Activated B cell treated with CpG ODN at 0.5 μM for 24 hours (primary cell): ENCODE measurements around the gene RNF123. TPM values are rescaled to one million over a fixed set of nuclear protein-coding genes. Genes with fewer than 3 reads are reported as not detected.

Experiments
- ATAC-seq: fragments of 200-7000 bp; cut with Tn5 transposase; one replicate; pipeline ENCODE4 v1.10.0; 2021; ENCODE audit warnings: low read depth, mild to moderate bottlenecking, moderate library complexity
- CTCF ChIA-PET: fragments of 350-600 bp; sonication (Branson Sonifier 250); formaldehyde crosslinking; loops from one replicate; lab custom pipeline; 2021; ENCODE audit warnings: antibody characterized with exemption; lab: Charles Lee
- POLR2A ChIA-PET: fragments of 350-600 bp; sonication (Branson Sonifier 250); formaldehyde crosslinking; loops from one replicate; lab custom pipeline; 2021; ENCODE audit warnings: antibody characterized with exemption; lab: Charles Lee
- DNase-seq: peaks from one replicate; pipeline ENCODE4 v3.0.0; 2022
- H3K27ac Mint-ChIP-seq: one replicate; pipeline ENCODE4 v1.8.0; 2020; ENCODE audit warnings: mixed read lengths
- H3K27me3 Mint-ChIP-seq: one replicate; pipeline ENCODE4 v1.8.0; 2021; ENCODE audit warnings: mixed read lengths
- H3K36me3 Mint-ChIP-seq: one replicate; pipeline ENCODE4 v1.8.0; 2021; ENCODE audit warnings: low read depth, mixed read lengths
- H3K4me1 Mint-ChIP-seq: one replicate; pipeline ENCODE4 v1.8.0; 2021; ENCODE audit warnings: mixed read lengths
- H3K4me3 Mint-ChIP-seq: one replicate; pipeline ENCODE4 v1.8.0; 2020; ENCODE audit warnings: mild to moderate bottlenecking, mixed read lengths
- H3K9me3 Mint-ChIP-seq: one replicate; pipeline ENCODE4 v1.8.0; 2020; ENCODE audit warnings: mixed read lengths
- CTCF ChIP-seq: fragments of 200-600 bp; IDR thresholded peaks from one replicate; pipeline ENCODE4 v1.8.0; 2022; ENCODE audit warnings: antibody characterized with exemption, mild to moderate bottlenecking
- intact Hi-C: fragments of 100-400 bp; cut with micrococcal nuclease; formaldehyde crosslinking; loops from one replicate; pipeline ENCODE4 v1.15.1; 2024
- total RNA-seq: library from RNA; stranded (reverse); gene quantifications from 2 replicates; pipeline ENCODE4 v1.2.3, GENCODE V29; 2022

RNF123 gene
- total RNA-seq, 1 donor from 2014 or later = 51.4 TPM

- POLR2A ChIA-PET = no interaction called here
- H3K27me3 Mint-ChIP-seq = no peaks in the 10 kb centered on the region
- H3K27ac Mint-ChIP-seq = no peak overlapping the region
- no peaks in the 10 kb centered on the region for H3K9me3 Mint-ChIP-seq
- TF ChIP-seq CTCF = no peak
- no peak for DNase-seq
- no peak for ATAC-seq
- H3K4me3 Mint-ChIP-seq = no peak overlapping the region
- H3K4me1 Mint-ChIP-seq = no peaks in the 10 kb centered on the region
- CTCF ChIA-PET = no interaction called here
- intact Hi-C loops = no loop called here
- H3K36me3 Mint-ChIP-seq = no peaks in the 10 kb centered on the region
Observed at GRCh38 chr3:49646236-49646635, 43.1 kb upstream of the RNF123 start.

- DNase-seq = no peak
- CTCF ChIA-PET = no interaction called here
- Mint-ChIP-seq H3K27me3 (no peaks in the 10 kb centered on the region), H3K4me3 (no peak overlapping the region), H3K4me1 (no peaks in the 10 kb centered on the region), H3K36me3 (no peaks in the 10 kb centered on the region), H3K9me3 (no peaks in the 10 kb centered on the region), H3K27ac (no peak overlapping the region)
- no peak for TF ChIP-seq CTCF
- intact Hi-C loops = no loop called here
- POLR2A ChIA-PET = no interaction called here
- no peak for ATAC-seq
Observed at GRCh38 chr3:49647741-49648140, 41.6 kb upstream of the RNF123 start.

- CTCF ChIA-PET = no interaction called here
- Mint-ChIP-seq H3K9me3 (no peaks in the 10 kb centered on the region), H3K4me1 (no peaks in the 10 kb centered on the region), H3K36me3 (no peaks in the 10 kb centered on the region), H3K4me3 (no peak overlapping the region), H3K27me3 (no peaks in the 10 kb centered on the region), H3K27ac (no peak overlapping the region)
- no peak for DNase-seq
- intact Hi-C loops = no loop called here
- no peak for ATAC-seq
- no peak for TF ChIP-seq CTCF
- POLR2A ChIA-PET = no interaction called here
Observed at GRCh38 chr3:49648354-49649019, 40.9 kb upstream of the RNF123 start.

GRCh38 chr3:49649576-49649975, 39.8 kb upstream of the RNF123 start:
- ATAC-seq (no peak), DNase-seq (no peak)
- ChIA-PET POLR2A (no interaction called here), CTCF (no interaction called here)
- Mint-ChIP-seq H3K27me3 (no peaks in the 10 kb centered on the region), H3K27ac (no peak overlapping the region), H3K36me3 (no peaks in the 10 kb centered on the region), H3K4me1 (no peaks in the 10 kb centered on the region), H3K9me3 (no peaks in the 10 kb centered on the region), H3K4me3 (no peak overlapping the region)
- no peak for TF ChIP-seq CTCF
- intact Hi-C loops = no loop called here

- ATAC-seq = no peak
- intact Hi-C loops = no loop called here
- peaks cover 5% of the 10 kb centered on the region for H3K4me1 Mint-ChIP-seq
- TF ChIP-seq CTCF = no peak
- no peak for DNase-seq
- ChIA-PET CTCF (no interaction called here), POLR2A (no interaction called here)
- H3K27me3 Mint-ChIP-seq = no peaks in the 10 kb centered on the region
- no peak overlapping the region for H3K27ac Mint-ChIP-seq
- H3K9me3 Mint-ChIP-seq = no peaks in the 10 kb centered on the region
- H3K36me3 Mint-ChIP-seq = no peaks in the 10 kb centered on the region
- H3K4me3 Mint-ChIP-seq = no peak overlapping the region
Observed at GRCh38 chr3:49650177-49650576, 39.2 kb upstream of the RNF123 start.
